Renal cortex interstitium (tissue), 11 donors: ENCODE measurements around the gene ANO2. TPM values are rescaled to one million over a fixed set of nuclear protein-coding genes. Genes with fewer than 3 reads are reported as not detected.

Source experiments
- DNase-seq, 11 donors: peaks; one replicate each; pipeline ENCODE4 v3.0.0-alpha.2; 2013; ENCODE audit warnings: low read depth in 9 of 11, low spot score in 4 of 11; ENCODE audit errors: extremely low read depth in 1 of 11
- polyA plus RNA-seq, 3 donors: library from polyadenylated mRNA; unstranded; fragments of 120-200 nt; gene quantifications; one replicate each; pipeline ENCODE4 v1.2.1, GENCODE V29; 2013; ENCODE audit not compliant: insufficient read length in 3 of 3

ANO2 gene
- polyA plus RNA-seq, 3 donors: 3.1 to 5.6 (median 5.2) TPM

DNA sequence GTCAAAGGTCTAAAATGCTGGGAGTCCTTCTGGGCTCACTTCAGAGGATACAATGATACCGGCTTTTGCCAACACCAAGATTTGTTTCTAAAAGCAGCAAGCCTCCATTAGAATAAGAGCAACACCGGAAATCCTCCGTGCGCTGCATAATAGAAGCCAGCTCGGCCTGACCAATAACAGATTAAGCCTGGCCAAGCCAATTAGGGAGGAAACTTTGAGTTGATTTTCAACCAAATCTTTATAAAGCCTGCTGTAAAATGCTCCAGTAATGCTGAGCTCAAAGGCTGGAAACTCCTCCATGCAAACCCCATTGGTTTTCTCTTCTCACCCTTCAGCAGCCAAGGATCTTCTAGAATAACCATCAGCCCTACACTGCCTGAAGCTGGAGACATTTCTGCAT is 363.0 kb downstream of the ANO2 start:
- DNase-seq: peak in 1 of 11 donors; percentile 28

DNA sequence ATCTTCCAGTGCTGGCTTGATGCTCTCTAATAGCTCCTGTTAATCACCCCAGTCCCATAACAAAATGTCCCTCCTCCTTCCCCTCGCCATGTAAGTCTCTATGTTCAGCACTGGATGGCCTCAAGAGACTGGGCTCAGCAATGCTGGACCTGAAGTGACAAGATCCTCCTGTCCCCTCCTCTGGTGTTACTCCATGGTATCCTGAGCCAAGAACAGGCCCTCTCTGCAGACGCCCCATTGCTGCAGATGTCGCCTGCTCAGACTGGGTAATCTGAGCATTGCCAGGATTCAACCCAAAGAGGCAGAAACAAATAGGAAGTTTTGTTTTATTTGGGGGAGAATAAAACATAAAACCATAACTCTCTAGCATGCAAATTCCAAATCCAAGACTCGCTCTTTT is 363.4 kb downstream of the ANO2 start:
- peak in 1 of 11 donors; percentile 25 for DNase-seq

DNA sequence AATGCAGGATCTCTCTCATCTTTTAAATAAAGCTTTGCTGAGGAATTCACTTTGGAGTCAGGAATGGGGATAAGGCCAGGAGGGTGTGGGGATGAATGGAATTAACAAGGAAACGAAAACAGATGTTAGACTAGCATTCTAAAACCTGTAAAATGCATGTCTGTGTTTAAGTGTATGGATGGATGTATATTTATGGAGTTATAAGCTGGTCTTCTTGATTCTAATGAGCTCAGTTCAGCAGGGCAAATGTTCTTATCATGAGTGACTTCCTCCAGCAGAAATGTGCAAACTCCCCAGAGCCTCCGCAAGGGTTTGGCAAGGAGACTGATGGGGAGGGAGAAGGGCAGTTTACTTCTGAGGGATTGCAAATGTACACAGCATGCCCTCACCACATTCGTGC is 364.0 kb downstream of the ANO2 start:
- DNase-seq: peak in 1 of 11 donors; percentile 9

DNA sequence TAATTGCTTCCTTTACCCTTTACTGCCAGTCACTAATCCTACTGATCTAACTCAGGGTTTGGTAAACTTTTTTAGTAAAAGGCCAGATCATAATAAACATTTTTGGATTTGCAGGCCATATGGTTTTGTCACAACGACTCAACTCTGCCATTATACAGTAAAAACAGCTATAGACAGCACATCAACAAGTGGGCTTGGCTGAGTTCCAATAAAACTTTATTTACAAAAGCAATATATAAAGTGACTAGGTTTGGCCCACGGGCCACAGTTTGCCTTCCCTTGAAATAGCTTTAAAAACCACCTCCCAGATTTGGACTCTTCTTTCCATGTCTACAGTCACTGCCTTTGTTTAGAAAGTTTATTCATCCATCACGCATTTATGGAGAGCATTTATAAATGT is 366.3 kb downstream of the ANO2 start:
- no peak for DNase-seq

DNA sequence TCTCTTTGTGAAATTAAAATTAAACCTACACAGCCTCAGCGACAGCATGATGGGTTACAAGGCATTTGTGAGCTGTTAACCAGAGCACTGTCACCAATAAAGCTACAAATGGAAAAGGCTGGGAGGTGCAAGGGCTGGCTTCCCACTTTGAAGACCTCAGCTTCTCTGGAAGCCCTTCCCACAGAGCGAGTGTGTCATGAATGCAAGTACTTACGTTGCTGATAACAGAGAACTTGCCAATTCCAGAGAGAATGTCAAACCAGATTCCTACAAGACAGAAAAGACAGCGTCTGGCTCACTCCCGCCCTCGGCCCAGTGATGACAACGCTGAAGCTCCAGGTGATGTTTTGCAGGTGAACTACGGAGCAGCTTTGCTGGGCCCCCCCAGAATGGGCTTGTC is 367.3 kb downstream of the ANO2 start:
- DNase-seq: no peak

DNA sequence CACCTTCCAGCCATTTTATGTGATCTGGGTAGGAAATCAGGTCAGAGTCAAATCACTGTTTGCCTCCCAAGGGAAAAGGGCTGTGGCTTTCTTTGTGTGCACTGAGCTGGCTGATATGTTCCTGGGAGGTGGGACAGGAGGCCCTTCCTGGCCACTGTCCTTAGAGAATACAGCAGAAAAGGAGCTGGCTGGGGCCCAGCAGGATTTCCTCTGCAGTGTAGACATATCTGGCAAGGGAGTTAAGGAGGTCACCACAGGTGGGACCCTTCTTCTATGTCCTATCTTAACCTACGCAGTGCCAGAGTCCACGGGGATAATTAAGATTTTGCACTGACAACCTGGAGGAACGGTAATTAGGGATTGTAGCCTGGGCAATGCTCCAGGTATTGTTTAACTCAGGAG is 367.8 kb downstream of the ANO2 start:
- no peak for DNase-seq

DNA sequence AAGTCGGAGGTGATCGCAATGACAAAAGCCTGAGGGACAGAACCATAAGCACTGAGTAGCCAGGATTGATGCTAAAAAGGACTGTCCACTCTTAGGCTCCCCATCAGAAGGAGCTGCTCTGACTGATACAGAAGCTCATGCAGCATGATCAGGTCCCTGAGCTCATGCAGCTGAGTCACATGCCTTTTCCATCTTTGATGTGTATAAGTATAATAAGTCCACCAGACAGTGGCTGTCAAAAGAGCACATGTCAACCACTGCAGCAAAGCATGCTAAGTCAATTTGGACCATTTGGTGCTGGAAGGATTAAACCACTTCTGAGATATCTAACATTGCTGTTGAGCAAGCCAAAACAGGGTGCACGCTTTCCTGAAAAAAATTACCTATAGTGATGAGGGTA is 369.1 kb downstream of the ANO2 start:
- no peak for DNase-seq

DNA sequence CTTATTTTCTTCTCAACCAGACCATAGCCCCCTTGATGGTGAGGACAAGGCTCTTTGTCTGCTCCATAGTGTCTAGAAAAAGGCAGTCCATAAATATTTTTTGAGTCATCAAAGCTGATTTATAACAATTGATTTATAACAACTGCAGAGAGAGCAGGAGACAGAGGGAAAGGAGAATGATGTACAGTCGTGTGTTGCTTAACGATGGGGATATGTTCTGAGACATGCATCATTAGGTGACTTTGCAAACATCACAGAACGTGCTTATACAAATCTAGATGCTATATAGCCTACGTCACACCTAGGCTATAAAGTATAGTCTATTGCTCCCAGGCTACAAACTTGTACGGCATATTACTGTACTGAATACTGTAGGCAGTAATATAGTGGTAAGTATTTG is 369.8 kb downstream of the ANO2 start:
- no peak for DNase-seq

DNA sequence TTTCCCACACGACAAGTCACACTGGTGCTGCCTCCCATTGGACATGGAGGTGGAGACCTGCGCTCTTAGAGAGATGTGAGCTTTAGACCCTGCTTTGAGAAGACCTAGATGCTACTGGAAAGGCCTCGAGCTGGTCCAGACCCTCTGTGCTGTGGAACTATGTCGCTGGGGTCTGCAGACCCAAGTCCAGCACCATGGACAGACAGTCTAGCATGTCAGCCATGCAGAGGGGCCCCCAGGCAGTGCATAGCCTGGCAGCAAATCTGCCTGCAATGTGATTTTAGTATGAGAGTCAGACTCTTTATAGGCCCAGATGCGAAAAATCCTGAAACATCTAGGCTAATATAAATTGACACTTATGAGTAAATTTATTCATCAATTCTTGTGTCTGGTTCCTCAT is 371.7 kb downstream of the ANO2 start:
- no peak for DNase-seq

DNA sequence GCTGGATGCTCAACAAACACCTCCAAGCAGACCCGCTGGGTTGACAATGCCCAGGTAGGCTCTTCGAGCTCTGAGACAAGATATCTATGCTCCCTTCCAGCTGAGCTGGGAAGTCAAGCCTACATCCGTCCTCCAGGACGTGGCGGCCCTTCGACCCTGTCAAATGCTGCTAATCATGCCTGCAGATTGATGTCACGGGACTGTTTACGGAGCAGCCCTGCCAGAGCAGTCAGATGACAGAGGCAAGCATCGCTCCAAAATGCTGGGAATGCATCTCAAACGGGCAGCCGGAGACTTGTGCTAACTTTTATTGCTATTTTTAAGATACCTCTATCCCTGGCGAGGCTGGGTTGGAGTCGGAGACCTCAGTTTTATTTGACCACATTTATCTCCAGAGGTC is 373.9 kb downstream of the ANO2 start:
- DNase-seq: no peak

DNA sequence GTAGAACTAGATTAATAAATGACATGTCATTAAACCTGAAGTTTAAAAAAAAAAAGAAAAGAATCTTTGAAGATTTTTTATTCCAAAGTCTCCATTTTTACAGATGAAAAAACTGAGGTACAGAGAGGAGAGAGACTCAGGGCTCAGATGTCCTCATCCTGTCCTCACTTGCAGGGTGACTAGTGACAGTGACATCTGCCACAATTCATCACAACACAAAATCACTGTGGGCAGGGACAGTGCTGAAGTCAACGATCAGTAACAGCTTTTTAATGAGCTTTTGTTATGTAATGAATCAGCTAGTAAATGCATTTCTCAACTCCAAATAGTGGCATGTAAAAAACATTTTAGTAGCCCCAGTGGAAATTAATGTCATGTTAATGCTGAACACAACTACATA is 374.6 kb downstream of the ANO2 start:
- no peak for DNase-seq

DNA sequence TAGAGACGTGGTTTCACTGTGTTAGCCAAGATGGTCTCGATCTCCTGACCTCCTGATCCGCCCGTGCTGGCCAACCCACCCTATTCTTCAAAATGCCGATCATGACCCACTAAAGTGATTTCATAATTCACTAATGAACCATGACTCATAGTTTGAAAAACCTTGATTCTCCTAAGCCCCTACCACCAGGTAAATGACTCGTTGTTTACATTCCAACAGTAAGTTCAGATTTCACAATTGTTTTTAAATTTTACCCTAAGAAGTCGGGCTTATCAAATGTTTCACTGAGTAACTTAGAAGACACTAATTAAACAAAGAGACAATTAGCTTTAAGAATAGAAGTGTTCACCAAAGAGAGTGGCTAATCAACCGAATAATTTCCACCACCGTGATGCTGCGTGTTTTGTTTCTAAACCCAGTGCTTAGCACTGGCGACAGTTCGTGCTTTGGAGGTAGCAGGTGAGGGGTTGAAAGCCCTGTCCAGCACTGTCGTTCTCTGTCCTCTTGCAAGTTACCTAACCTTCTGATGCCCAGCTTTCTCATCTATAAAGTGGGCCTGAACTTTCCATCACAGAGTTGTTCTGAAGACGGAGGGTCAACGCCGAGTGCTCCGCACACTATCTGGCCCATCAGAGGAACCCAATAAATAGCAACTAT is 376.6 kb downstream of the ANO2 start:
- no peak for DNase-seq

DNA sequence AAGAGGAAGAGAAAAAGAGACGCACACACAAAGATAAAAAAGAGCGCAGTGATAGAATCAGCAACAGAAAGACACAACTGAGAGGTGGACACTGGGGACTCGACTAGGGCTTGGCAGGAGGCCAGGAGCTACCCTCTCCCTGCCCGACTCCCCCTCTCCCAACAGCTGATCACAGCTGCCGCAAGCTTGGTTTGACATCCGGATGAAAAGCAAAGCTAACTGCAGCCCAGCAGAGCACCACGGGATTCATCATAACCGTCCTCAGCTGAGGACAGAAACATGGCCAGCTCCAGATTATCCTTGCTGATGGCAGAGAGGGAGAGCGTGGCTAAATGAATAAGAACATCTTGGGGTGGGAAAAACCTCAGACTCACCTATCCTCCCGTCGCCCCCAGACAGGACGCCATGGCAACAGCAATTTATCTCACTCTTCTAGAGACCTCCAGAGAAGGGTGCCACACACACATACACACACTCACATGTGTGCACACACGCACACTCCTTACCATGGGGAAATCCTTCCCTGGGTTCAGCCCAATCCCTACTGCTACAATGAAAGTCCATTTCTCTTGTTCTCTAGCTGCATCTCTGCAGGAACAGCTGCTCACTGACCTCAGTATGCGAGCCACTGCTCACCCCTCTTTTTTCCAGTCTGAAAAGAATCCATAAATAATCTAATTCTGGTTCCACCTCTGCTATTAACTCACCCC is 377.9 kb downstream of the ANO2 start:
- peak in 10 of 11 donors; percentile 47 to 81 (median 71) for DNase-seq

DNA sequence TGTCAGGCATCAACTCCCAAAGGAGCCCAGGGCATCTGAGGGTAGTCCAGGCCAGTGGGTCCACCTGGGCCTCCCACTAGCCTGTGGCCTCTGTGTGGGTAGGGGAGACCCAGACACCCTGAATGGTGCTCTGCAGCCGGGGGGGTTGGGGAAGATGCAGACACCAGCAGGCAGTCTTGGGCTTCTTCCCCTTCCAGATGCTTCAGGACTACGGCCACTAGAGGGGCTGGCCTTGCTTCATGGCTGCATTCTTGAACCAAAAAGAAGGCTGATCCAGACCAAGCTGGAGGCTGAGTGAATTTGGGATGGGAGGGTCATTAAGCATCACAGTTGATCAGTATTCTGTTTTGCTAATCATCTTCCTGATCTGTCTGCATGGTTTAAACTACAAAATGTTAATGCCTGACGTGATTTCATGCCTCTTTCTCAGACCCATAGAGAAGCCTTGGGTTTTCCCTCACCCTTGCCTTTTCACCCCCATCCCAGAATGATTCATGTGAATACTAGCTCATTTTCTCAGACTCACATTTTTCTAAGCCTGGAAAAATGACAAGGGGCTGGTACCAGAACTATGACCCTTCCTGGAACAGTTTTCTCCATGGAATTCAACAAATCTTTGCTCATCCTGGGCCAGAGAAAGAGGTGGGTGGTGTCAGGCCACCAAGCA is 379.0 kb downstream of the ANO2 start:
- no peak for DNase-seq

DNA sequence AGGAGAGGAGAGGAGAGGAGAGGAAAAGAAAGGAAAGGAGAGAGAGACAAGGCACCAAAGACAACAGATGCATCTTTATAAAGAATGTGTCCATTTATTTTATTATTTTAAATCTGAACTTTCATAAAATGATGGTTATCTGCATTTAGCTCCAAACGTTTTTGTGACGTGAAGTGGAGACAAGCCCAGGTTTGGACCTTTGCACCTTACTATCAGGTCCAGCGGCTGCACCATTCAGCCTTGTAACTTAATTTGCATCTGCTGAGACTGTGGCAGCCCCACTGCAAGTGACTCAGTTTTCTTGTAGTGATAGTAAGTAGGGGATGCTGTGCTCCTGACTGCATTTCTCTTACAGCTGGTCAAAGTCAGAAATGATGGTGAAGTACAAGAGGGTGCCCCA is 382.5 kb downstream of the ANO2 start:
- DNase-seq: no peak

DNA sequence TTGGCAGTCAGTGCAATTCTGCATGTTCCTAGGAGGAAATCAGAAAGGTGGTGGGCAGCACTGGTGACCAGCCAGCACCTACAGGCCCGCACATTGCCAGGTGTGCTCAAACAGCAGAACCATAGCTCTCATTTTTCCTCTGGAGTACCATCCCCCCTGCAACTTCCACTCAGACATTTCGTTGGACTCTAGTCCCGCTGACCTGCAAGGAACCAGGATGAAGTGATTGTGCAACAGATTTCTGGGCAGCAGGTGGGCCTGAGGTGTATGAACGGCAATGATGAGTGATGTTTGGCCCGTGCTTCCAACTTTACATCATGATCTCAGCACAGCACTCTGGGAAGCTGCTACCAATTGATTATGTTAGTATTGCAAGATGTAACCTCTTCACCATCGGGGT is 383.2 kb downstream of the ANO2 start:
- no peak for DNase-seq

DNA sequence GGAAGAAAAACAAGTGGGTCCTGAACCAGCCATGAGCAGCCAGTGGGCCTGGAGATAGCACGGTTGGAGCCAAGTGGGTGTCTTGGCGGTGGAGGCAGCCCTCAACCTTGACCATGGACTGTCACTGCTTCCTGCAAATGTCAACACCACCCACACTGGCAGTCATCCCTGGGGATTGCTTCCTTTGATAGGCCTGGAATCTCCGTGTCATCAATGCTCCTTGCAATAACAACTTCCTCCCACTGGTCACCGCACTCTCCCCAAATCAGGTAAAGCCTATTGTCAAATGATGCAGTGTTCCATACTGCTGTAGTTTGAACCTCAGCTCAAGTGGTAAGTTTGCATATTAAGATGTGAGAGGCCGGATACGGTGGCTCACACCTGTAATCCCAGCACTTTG is 384.0 kb downstream of the ANO2 start:
- no peak for DNase-seq

DNA sequence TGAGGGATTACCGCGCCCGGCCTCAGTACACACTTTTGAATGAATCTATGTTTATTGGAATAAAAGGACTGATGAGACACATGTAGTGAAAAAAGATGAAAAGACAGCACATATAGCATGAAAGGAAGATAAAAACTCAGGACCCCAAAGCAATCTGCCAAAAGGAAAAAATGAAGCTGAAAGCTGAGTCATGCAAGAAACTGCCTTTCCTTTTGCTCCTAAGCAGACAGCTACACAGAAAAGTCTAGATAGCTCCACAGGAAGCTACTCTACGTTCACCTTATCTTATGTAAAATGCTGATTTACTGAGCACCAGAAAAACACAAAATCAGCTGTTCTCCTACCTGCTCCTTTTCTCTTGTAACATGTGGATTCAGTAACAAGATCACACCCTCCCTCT is 384.8 kb downstream of the ANO2 start:
- no peak for DNase-seq

DNA sequence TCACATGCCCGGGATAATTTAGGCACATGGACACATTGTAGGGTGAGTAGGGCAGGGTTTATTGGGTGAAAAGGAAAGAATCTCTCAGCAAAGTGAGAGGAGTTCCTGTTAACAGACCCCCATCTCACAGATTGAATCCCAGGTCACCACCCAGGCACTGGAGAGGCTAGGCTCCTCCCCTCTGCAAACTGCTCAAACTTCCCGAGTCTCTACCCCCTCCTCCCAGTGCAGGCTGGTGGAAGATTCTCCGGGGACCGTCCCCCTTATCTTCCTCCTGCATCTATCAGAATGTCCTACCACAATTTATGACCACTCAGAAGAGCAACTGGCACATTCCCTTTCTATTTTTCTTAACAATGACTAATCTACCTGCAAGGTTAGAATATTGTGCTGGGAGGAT is 387.2 kb downstream of the ANO2 start:
- DNase-seq: no peak

DNA sequence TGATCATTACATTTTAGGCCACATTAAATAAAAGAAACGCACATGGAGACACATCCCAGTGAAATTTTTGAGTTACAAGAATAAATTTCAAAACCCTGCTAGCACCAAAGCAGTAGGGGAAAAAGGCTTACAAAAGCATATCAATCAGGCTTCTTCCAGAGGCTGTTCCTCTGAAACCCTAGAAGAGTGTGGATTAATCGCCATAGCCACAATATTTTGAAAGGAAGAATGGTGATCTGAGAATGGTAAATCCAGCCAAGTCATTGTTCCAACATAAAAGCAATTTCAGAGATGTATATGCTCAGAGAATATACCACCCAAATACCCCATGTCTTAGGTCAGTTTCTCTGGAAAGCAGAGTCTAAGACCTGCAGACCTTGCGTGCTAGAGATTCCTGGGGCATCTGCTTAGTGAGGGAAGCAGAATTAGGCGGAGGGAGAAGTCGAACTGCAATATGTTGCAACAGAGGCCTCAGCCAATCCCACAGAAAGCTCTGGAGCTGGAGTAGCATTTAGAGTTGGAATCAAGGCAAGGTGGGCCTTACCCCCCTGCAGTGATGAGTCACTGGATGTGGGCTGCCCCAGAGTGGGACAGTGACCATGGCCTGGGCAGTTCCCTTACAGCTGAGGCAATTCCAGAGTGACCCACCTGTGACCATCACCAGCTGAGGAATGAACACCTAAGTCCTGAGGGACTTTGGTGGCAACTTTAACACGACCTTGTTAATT is 387.9 kb downstream of the ANO2 start:
- no peak for DNase-seq
